CD4-positive, alpha-beta T cell treated with Interleukin-17A for 1 hour (primary cell): ENCODE data around the gene MYADM.

Source experiments
- DNase-seq: peaks from one replicate; pipeline ENCODE4 v3.0.0-alpha.2; 2020

Gene MYADM

GRCh38 chr19:53917356-53917755 is 49.7 kb downstream of the MYADM start:
- DNase-seq, result no peak
